Measurements from ENCODE around the gene GGT6. TPM values are rescaled to one million over a fixed set of nuclear protein-coding genes. Genes with fewer than 3 reads are reported as not detected.

Gene GGT6
- 4.4 and 4.5 TPM in 2 replicates for total RNA-seq

GRCh38 chr17:4560421-4560820, at the start of gene GGT6:
Gene GGT6 (minus strand): TSS chr17:4560577. CDS start chr17:4560521, 56 bp downstream.

GRCh38 chr17:4584101-4584916, 23.9 kb upstream of the GGT6 start, which contains the start of gene SMTNL2:
Gene SMTNL2 (plus strand): TSS chr17:4584529. CDS start chr17:4584606, 77 bp downstream.

GRCh38 chr17:4554997-4555799, 5.2 kb downstream of the GGT6 start, which contains the start of gene MYBBP1A:
Gene MYBBP1A (minus strand): TSS chr17:4555384. CDS start chr17:4555324, 60 bp downstream.

Other genes with a start within 250 kb of the GGT6 start
- 44.4 and 66.3 TPM in 2 replicates for gene UBE2G1, start 193.9 kb downstream of the GGT6 start, total RNA-seq
- under 0.01 TPM in 1 of 2 replicates, not detected in the other for gene SPNS3, start 126.6 kb downstream of the GGT6 start, total RNA-seq
- 3.2 and 14.7 TPM in 2 replicates for gene SPNS2, start 61.7 kb downstream of the GGT6 start, total RNA-seq
- 90.2 and 103 TPM in 2 replicates for gene MYBBP1A, start 5.2 kb downstream of the GGT6 start, total RNA-seq
- not detected in 2 replicates for gene SMTNL2, start 24.0 kb upstream of the GGT6 start, total RNA-seq
- 0.07 TPM in 1 of 2 replicates, not detected in the other for gene ALOX15, start 81.1 kb upstream of the GGT6 start, total RNA-seq
- gene PELP1, start 143.6 kb upstream of the GGT6 start, total RNA-seq: 22.6 and 41.9 TPM in 2 replicates
- 5.8 and 5.9 TPM in 2 replicates for gene ARRB2, start 150.1 kb upstream of the GGT6 start, total RNA-seq
- gene MED11, start 170.9 kb upstream of the GGT6 start, total RNA-seq: 8.0 and 10.3 TPM in 2 replicates
- gene ZMYND15, start 179.3 kb upstream of the GGT6 start, total RNA-seq: 0.34 and 1.2 TPM in 2 replicates
- 23.2 and 37.5 TPM in 2 replicates for gene CXCL16, start 179.4 kb upstream of the GGT6 start, total RNA-seq
- gene TM4SF5, start 211.3 kb upstream of the GGT6 start, total RNA-seq: not detected in 2 replicates
- 0.68 and 1.00 TPM in 2 replicates for gene VMO1, start 225.8 kb upstream of the GGT6 start, total RNA-seq
- not detected in 2 replicates for gene GLTPD2, start 228.4 kb upstream of the GGT6 start, total RNA-seq
- 83.6 and 122 TPM in 2 replicates for gene PSMB6, start 235.6 kb upstream of the GGT6 start, total RNA-seq
- 29.0 and 38.2 TPM in 2 replicates for gene PLD2, start 246.6 kb upstream of the GGT6 start, total RNA-seq

All from nasal cavity respiratory epithelium epithelial cell of viscerocranial mucosa (primary cell).